GM23248 (cell line): ENCODE results near the gene MAPK8IP2.

ENCODE experiments used
- EZH2 ChIP-seq: fragments of 200-600 bp; sonication (generic); IDR thresholded peaks from 2 replicates; pipeline ENCODE4 v1.6.1; 2018; ENCODE audit warnings: antibody characterized with exemption, mild to moderate bottlenecking; ENCODE audit not compliant: insufficient read depth, poor library complexity, severe bottlenecking
- EZH2phosphoT487 ChIP-seq: fragments of 200-600 bp; sonication (generic); IDR thresholded peaks from 2 replicates; pipeline ENCODE4 v1.6.1; 2018; ENCODE audit warnings: antibody characterized with exemption, moderate library complexity, mild to moderate bottlenecking, low read depth; ENCODE audit not compliant: insufficient read depth

DNA sequence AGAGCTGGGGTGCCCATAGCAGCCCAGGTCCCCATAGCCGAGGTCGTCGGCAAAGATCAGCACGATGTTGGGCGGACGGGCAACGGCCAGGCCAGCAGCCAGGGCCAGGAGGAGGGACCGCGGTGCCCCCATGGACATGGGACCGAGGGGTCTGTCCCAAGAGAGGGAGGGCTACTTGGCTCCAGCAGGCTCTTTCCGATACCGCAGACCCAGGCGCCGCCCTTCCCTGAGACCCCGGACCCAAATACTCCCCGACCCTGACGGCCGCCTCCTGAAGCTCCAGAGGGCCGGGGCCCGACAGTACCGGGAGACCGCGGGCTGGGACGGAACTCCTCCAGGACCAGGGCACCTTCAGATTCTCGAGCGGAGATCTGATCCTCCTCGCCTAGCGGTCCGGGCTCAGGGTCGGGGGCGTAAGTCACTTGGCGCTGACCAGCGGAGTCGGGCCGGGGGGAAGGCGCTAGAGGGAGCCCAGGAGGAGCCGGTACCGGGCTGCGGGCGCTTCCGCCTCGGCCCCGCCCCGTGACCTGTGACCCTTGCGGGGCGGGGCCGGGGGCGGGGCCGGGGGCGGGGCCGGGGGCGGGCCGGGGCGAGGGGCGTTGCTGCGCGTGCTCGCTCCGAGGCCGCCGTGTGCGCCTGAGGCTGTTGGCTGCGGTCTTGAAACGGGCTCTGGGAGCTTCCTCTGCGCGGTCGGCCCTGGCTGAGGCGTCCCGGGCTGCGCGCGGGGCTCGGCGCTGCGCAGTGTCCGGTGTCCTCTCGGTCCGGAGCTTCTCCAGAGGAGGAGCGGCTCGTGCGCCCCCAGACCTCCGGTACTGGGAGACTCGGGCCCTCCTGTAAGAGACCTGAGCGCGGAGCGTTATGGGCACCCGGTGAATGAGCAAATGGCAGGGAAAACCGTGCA lies 27.3 kb downstream of the MAPK8IP2 start, which contains the start of gene ARSA:
- TF ChIP-seq EZH2phosphoT487 (no peak), EZH2 (no peak)
